Measurements from ENCODE around the gene BRD3OS. TPM values are rescaled to one million over a fixed set of nuclear protein-coding genes. Genes with fewer than 3 reads are reported as not detected.

Gene BRD3OS
- total and polyA plus RNA-seq, 2 of the 13 experiments (the other 11 are each of a cell fraction or from before 2014, with no cell fraction given), result 4.9 to 5.7 TPM

GRCh38 chr9:133979921-133980863, 45.1 kb upstream of the BRD3OS start (continued):
- TF ChIP-seq AHDC1 (CRISPR knock-in tag; IDR thresholded peaks at IDR 0.05; ENCODE audit: borderline replicate concordance), result no peak
- TF ChIP-seq RBM22 (optimal IDR thresholded peaks at IDR 0.05; ENCODE audit: low read length), result no peak
- no peak for TF ChIP-seq ZNF549 (CRISPR knock-in tag; IDR thresholded peaks at IDR 0.05)
- TF ChIP-seq RFX3 (CRISPR knock-in tag; IDR thresholded peaks at IDR 0.05), result no peak
- TF ChIP-seq SATB2 (CRISPR knock-in tag; IDR thresholded peaks at IDR 0.05), result no peak
- TF ChIP-seq, protein P1, sequence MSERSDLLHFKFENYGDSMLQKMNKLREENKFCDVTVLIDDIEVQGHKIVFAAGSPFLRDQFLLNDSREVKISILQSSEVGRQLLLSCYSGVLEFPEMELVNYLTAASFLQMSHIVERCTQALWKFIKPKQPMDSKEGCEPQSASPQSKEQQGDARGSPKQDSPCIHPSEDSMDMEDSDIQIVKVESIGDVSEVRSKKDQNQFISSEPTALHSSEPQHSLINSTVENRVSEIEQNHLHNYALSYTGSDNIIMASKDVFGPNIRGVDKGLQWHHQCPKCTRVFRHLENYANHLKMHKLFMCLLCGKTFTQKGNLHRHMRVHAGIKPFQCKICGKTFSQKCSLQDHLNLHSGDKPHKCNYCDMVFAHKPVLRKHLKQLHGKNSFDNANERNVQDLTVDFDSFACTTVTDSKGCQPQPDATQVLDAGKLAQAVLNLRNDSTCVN (CRISPR knock-in tag; IDR thresholded peaks at IDR 0.05; ENCODE audit: borderline replicate concordance), result no peak
- TF ChIP-seq, protein P2, sequence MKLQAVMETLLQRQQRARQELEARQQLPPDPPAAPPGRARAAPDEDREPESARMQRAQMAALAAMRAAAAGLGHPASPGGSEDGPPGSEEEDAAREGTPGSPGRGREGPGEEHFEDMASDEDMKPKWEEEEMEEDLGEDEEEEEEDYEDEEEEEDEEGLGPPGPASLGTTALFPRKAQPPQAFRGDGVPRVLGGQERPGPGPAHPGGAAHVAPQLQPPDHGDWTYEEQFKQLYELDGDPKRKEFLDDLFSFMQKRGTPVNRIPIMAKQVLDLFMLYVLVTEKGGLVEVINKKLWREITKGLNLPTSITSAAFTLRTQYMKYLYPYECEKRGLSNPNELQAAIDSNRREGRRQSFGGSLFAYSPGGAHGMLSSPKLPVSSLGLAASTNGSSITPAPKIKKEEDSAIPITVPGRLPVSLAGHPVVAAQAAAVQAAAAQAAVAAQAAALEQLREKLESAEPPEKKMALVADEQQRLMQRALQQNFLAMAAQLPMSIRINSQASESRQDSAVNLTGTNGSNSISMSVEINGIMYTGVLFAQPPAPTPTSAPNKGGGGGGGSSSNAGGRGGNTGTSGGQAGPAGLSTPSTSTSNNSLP (IDR thresholded peaks at IDR 0.05; ENCODE audit: low read depth, low read length), result no peak
- no peak for TF ChIP-seq DRAP1 (CRISPR knock-in tag; IDR thresholded peaks at IDR 0.05)
- TF ChIP-seq ZFYVE20 (CRISPR knock-in tag; IDR thresholded peaks at IDR 0.05; ENCODE audit: borderline replicate concordance, low read depth), result no peak
- no peak for TF ChIP-seq ZNF235 (CRISPR knock-in tag; IDR thresholded peaks at IDR 0.05; ENCODE audit: borderline replicate concordance)
- TF ChIP-seq RXRA (CRISPR knock-in tag; IDR thresholded peaks at IDR 0.05), result no peak
- TF ChIP-seq, protein P3, sequence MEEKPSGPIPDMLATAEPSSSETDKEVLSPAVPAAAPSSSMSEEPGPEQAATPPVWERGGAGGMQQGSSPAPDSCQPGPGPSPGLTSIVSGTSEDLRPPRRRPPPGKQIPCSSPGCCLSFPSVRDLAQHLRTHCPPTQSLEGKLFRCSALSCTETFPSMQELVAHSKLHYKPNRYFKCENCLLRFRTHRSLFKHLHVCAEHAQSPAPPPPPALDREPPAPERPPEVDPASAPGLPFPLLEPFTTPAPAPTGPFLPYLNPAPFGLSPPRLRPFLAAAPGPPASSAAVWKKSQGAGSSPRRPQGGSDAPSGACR (CRISPR knock-in tag; IDR thresholded peaks at IDR 0.05), result no peak
- no peak for TF ChIP-seq ZNF431 (CRISPR knock-in tag; IDR thresholded peaks at IDR 0.05; ENCODE audit: borderline replicate concordance, low read depth)
- TF ChIP-seq NONO (IDR thresholded peaks at IDR 0.05), result no peak
- 0 out of 2 replicates have a peak, but pooled peaks have one; percentile 13 for TF ChIP-seq NONO (CRISPR knock-in tag; conservative IDR thresholded peaks at IDR 0.05)
- TF ChIP-seq AKAP8 (CRISPR knock-in tag; IDR thresholded peaks at IDR 0.05), result no peak; the same call in 1 of the 2 replicates
- no peak for TF ChIP-seq DPF2 (CRISPR knock-in tag; IDR thresholded peaks at IDR 0.05; ENCODE audit: borderline replicate concordance, low read depth)
- peak; percentile 36; the same call in 1 of the 2 replicates for TF ChIP-seq MYC (CRISPR knock-in tag; IDR thresholded peaks at IDR 0.05; ENCODE audit: borderline replicate concordance)
